GM23248 (cell line): ENCODE results near the gene PEX13. TPM values are rescaled to one million over a fixed set of nuclear protein-coding genes. Genes with fewer than 3 reads are reported as not detected.
"Not testable (repeated sequence)": the region's sequence is repeated elsewhere in the genome, so short reads cannot be mapped to it uniquely, and the experiment has no call there.

Experiments used
- DNase-seq: peaks from one replicate; pipeline ENCODE4 v3.0.0-alpha.2; 2015
- H2AFZ ChIP-seq: fragments of 200-600 bp; sonication (generic); 2 replicates; pipeline ENCODE4 v1.6.1; 2016; ENCODE audit warnings: antibody characterized with exemption
- H3F3A ChIP-seq: fragments of 200-600 bp; sonication (generic); 2 replicates; pipeline ENCODE4 v1.6.1; 2016; ENCODE audit warnings: mild to moderate bottlenecking, antibody characterized with exemption, mixed run types; ENCODE audit not compliant: insufficient read depth
- H3K27ac ChIP-seq: fragments of 200-600 bp; sonication (generic); 2 replicates; pipeline ENCODE4 v1.5.1; 2016; ENCODE audit warnings: mild to moderate bottlenecking
- H3K27me3 ChIP-seq: fragments of 200-600 bp; sonication (generic); replicated peaks from 2 replicates; pipeline ENCODE4 v1.6.1; 2016; ENCODE audit warnings: mild to moderate bottlenecking; ENCODE audit not compliant: insufficient read depth
- H3K36me3 ChIP-seq: fragments of 200-600 bp; sonication (generic); 2 replicates; pipeline ENCODE4 v1.6.1; 2016; ENCODE audit warnings: low read depth, mild to moderate bottlenecking
- H3K4me1 ChIP-seq: fragments of 200-600 bp; sonication (generic); 2 replicates; pipeline ENCODE4 v1.6.1; 2016; ENCODE audit warnings: mild to moderate bottlenecking; ENCODE audit not compliant: insufficient read depth
- H3K4me2 ChIP-seq: fragments of 200-600 bp; sonication (generic); one replicate; pipeline ENCODE4 v1.6.1; 2016; ENCODE audit warnings: mild to moderate bottlenecking; ENCODE audit not compliant: unreplicated experiment
- H3K4me3 ChIP-seq: fragments of 200-600 bp; sonication (generic); 2 replicates; pipeline ENCODE4 v1.5.1; 2016; ENCODE audit warnings: mild to moderate bottlenecking
- H3K79me2 ChIP-seq: fragments of 200-600 bp; sonication (generic); 2 replicates; pipeline ENCODE4 v1.6.1; 2016; ENCODE audit warnings: mild to moderate bottlenecking; ENCODE audit not compliant: insufficient read depth
- H3K9ac ChIP-seq: fragments of 200-600 bp; sonication (generic); 2 replicates; pipeline ENCODE4 v1.6.1; 2016; ENCODE audit warnings: mild to moderate bottlenecking
- H3K9me2 ChIP-seq: fragments of 200-600 bp; sonication (generic); 2 replicates; pipeline ENCODE4 v1.6.1; 2016; ENCODE audit warnings: mixed run types, mild to moderate bottlenecking, moderate library complexity; ENCODE audit not compliant: insufficient read depth
- H3K9me3 ChIP-seq: fragments of 200-600 bp; sonication (generic); one replicate; pipeline ENCODE4 v1.6.1; 2017; ENCODE audit warnings: low read depth
- H4K20me1 ChIP-seq: fragments of 200-600 bp; sonication (generic); 2 replicates; pipeline ENCODE4 v1.6.0; 2016; ENCODE audit not compliant: insufficient read depth
- EZH2 ChIP-seq: fragments of 200-600 bp; sonication (generic); IDR thresholded peaks from 2 replicates; pipeline ENCODE4 v1.6.1; 2018; ENCODE audit warnings: antibody characterized with exemption, mild to moderate bottlenecking; ENCODE audit not compliant: insufficient read depth, poor library complexity, severe bottlenecking
- EZH2phosphoT487 ChIP-seq: fragments of 200-600 bp; sonication (generic); IDR thresholded peaks from 2 replicates; pipeline ENCODE4 v1.6.1; 2018; ENCODE audit warnings: antibody characterized with exemption, moderate library complexity, mild to moderate bottlenecking, low read depth; ENCODE audit not compliant: insufficient read depth
- WGBS, 2 experiments: methylation state at CpG; one replicate each; pipeline ENCODE4 v1.1.6; 2015 to 2017; ENCODE audit warnings: low lambda C conversion rate in 2 of 2, low coverage in 1 of 2; ENCODE audit errors: missing lambda C conversion rate in 2 of 2; 5-methylcytosine and 5-hydroxymethylcytosine counted together
- in situ Hi-C: fragments of 300-500 bp; cut with MboI; formaldehyde crosslinking; loops from 2 replicates; pipeline ENCODE4 v1.15.0; 2020
- polyA plus RNA-seq: library from polyadenylated mRNA; unstranded; fragments of >200 nt; fragmentation: Nextera tagmentation; extraction: Ambion mirVana; gene quantifications from 2 replicates; pipeline ENCODE4 v1.2.1, GENCODE V29; 2016
- total RNA-seq: library from RNA; depleted of rRNA; stranded (reverse); fragments of >200 nt; shearing (Covaris generic); gene quantifications from 2 replicates; pipeline ENCODE4 v1.2.3, GENCODE V29; 2014

PEX13 gene
- total and polyA plus RNA-seq, 2 experiments from 2014 or later: 22.4 to 43.6 TPM

DNA sequence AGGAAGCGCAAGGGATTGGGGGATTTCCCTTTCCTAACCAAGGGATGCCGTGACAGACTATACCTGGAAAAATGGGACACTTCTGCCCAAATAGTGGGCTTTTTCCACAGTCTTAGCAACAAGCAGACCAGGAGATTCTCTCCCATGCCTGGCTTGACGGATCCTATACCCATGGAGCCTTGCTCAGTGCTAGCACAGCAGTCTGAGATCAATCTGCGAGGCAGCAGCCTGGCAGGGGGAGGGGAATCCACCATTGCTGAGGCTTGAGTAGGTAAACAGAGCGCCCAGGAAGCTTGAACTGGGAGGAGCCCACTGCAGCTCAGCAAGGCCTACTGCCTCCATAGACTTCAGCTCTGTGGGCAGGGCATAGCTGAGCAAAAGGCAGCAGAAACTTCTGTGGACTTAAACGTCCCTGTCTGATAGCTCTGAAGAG lies 3.7 kb downstream of the PEX13 start:
- Histone ChIP-seq H3K36me3 (no peaks in the 10 kb centered on the region), H3K9me3 (no peaks in the 10 kb centered on the region), H3K27ac (no peak overlapping the region), H3K9ac (no peak overlapping the region), H3K4me3 (no peak overlapping the region), H3K79me2 (peaks cover 96% of the 10 kb centered on the region), H4K20me1 (no peaks in the 10 kb centered on the region), H2AFZ (no peak overlapping the region), H3K4me2 (no peak overlapping the region), H3K9me2 (no peaks in the 10 kb centered on the region), H3F3A (peaks cover 9% of the 10 kb centered on the region; the same call in 1 of the 2 replicates), H3K27me3 (no peaks in the 10 kb centered on the region), H3K4me1 (peaks cover 13% of the 10 kb centered on the region)
- DNase-seq: no peak
- no peak for TF ChIP-seq EZH2phosphoT487
- 94 to 97% methylated on average over 6 of the region's 6 CpGs for WGBS, 2 experiments
- in situ Hi-C loops: no loop called here

GRCh38 chr2:61023670-61024069 lies 6.2 kb downstream of the PEX13 start:
- Histone ChIP-seq H2AFZ (no peak overlapping the region), H3K27me3 (no peaks in the 10 kb centered on the region), H3K4me2 (no peak overlapping the region), H3K9me2 (no peaks in the 10 kb centered on the region), H3K9me3 (no peaks in the 10 kb centered on the region), H3K36me3 (no peaks in the 10 kb centered on the region; the same call in 1 of the 2 replicates), H3K79me2 (peaks cover 99% of the 10 kb centered on the region), H3K27ac (no peak overlapping the region), H3K9ac (no peak overlapping the region), H3K4me3 (no peak overlapping the region), H3F3A (peaks cover 2% of the 10 kb centered on the region; the same call in 1 of the 2 replicates), H4K20me1 (no peaks in the 10 kb centered on the region), H3K4me1 (peaks cover 10% of the 10 kb centered on the region)
- DNase-seq: no peak
- in situ Hi-C loops: no loop called here
- WGBS, 2 experiments: 95 to 98% methylated on average over 4 of the region's 4 CpGs
- no peak for TF ChIP-seq EZH2phosphoT487

GRCh38 chr2:61029533-61029932 lies 12.0 kb downstream of the PEX13 start:
- no peaks in the 10 kb centered on the region for H3K27me3 ChIP-seq
- no peak overlapping the region for H3K4me2 ChIP-seq
- in situ Hi-C loops: no loop called here
- no peaks in the 10 kb centered on the region for H4K20me1 ChIP-seq
- H3K27ac ChIP-seq: no peak overlapping the region
- peaks cover 24% of the 10 kb centered on the region for H3K36me3 ChIP-seq
- TF ChIP-seq EZH2 (no peak), EZH2phosphoT487 (no peak)
- no peak overlapping the region for H3K9ac ChIP-seq
- peaks cover 61% of the 10 kb centered on the region for H3K79me2 ChIP-seq
- H3K4me3 ChIP-seq: no peak overlapping the region
- no peaks in the 10 kb centered on the region for H3K9me3 ChIP-seq
- no peak for DNase-seq
- no peak overlapping the region for H2AFZ ChIP-seq
- 84 to 87% methylated on average over 3 of the region's 3 CpGs for whole genome bisulfite sequencing, 2 experiments
- no peaks in the 10 kb centered on the region for H3K4me1 ChIP-seq
- H3F3A ChIP-seq: no peaks in the 10 kb centered on the region
- no peaks in the 10 kb centered on the region for H3K9me2 ChIP-seq

DNA sequence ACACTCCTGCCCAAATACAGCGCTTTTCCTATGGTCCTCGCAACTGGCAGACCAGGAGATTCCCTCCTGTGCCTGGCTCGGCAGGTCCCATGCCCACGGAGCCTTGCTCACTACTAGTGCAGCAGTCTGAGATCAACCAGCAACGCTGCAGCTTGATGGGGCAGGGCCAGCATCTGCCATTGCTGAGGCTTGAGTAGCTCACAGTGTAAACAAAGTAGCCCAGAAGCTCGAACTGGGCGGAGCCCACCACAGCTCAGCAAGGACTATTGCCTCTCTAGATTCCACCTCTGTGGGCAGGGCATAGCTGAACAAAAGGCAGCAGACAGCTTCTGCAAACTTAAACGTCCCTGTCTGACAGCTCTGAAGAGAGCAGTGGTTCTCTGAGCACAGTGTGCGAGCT lies 17.1 kb downstream of the PEX13 start:
- H3K9me2 ChIP-seq, H3K27ac ChIP-seq, H3K4me2 ChIP-seq, H4K20me1 ChIP-seq, H2AFZ ChIP-seq, DNase-seq, H3K9me3 ChIP-seq, H3K27me3 ChIP-seq, H3F3A ChIP-seq, H3K4me1 ChIP-seq, H3K4me3 ChIP-seq, H3K9ac ChIP-seq, in situ Hi-C loops: not testable (repeated sequence)
- WGBS, 2 experiments: 95 to 98% methylated on average over 9 of the region's 9 CpGs
- H3K36me3 ChIP-seq: peaks cover 35% of the 10 kb centered on the region
- H3K79me2 ChIP-seq: peaks cover 11% of the 10 kb centered on the region

GRCh38 chr2:61036643-61037042 lies 19.1 kb downstream of the PEX13 start:
- H3K9ac ChIP-seq, H3K79me2 ChIP-seq, DNase-seq, H3K4me3 ChIP-seq, H3K4me2 ChIP-seq, H3K27ac ChIP-seq, H3K9me2 ChIP-seq, H3K27me3 ChIP-seq, H3K4me1 ChIP-seq, H2AFZ ChIP-seq, H4K20me1 ChIP-seq, H3F3A ChIP-seq, H3K9me3 ChIP-seq, in situ Hi-C loops: not testable (repeated sequence)
- 93 to 100% methylated on average over 2 of the region's 2 CpGs for WGBS, 2 experiments
- peaks cover 30% of the 10 kb centered on the region for H3K36me3 ChIP-seq
